NK-92 (cell line): Measurements from ENCODE around the gene RYR2.

Source experiments
- DNase-seq: peaks from one replicate; lab custom pipeline; 2025; ENCODE audit not compliant: unreplicated experiment; lab: John Stamatoyannopoulos, UW

The RYR2 gene

GRCh38 chr1:237041795-237042525 lies at the start of gene RYR2:
Gene RYR2, plus strand, starts transcription at chr1:237042184. Its CDS starts 338 bp downstream, at chr1:237042522.
- DNase-seq: no peak

- DNase-seq: no peak
Measured at GRCh38 chr1:236992449-236992848, 49.5 kb upstream of the RYR2 start.

GRCh38 chr1:236994450-236994849 lies 47.5 kb upstream of the RYR2 start:
- DNase-seq: no peak

DNA sequence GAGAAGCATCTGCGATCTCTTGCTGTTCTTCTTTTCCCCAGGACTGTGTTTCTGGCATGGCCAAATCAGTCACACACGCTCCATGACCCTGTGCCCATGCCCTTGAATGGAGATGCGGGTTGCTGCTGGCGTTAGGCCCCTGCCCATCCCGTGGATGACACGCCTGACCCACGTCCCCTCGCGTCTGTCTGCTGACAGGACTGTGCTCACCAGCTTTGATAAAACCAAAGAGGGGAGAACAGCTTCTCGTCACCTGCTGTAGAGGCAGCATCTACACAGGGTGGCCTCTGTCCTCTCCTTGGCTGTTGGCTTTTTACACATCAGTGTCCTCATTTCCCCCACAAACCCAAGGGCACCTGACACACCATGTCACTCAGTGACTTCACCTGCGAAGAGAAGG lies 44.6 kb upstream of the RYR2 start:
- no peak for DNase-seq

- DNase-seq: no peak
Measured at GRCh38 chr1:236997882-236998281, 44.1 kb upstream of the RYR2 start.

DNA sequence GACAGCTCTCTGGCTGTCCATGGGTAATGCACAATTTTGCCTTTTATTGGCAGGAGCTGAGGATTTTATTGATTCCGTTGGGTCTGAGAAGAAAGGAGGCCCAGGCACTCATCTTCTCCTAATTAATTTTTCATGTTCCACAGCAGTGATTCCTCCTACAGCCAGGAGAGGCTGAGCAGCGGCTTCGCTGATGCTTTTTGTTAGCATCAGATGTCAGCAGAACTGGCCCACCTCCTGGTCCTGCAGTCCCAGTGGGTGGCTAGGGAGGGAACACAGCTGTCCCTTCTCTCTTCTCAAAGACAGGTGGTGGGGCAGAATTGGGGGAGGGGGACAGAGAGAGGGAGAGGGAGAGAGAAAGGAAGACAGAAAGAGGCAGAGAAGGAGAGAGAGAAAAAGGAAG lies 43.4 kb upstream of the RYR2 start:
- DNase-seq: no peak

DNA sequence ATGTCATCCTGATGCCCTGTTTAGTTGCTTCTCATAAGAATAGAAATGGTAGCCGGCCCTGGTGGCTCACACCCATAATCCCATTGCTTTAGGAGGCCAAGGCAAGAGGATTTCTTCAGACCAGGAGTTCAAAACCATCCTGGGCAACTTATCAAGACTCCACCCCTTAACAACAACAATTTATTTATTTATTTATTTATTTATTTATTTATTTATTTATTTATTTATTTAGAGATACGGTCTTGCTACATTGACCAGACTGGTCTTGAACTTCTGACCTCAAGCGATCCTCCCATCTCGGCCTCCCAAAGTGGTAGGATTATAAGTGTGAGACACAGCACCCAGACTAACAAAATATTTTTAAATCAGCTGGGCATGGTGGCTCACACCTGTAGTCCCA lies 41.8 kb upstream of the RYR2 start:
- DNase-seq: no peak

DNA sequence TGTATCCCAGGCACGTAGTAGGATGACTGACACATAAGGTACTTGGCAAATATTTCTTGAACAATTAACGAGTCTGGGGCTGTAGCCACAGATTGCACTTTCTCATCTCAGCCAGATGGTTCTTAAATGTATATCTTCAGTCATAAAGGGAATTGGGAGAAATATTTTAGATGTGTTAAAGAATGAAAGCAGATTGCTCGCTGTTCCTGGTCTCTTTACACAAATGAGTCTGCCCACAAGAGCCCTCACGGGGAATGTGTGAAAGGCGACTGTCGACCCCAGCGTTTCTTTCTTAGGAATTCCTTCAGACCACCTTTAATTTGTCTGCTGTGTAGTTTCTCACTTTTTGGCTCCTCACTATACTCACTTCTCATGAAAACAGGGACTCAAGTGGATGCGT lies 38.5 kb upstream of the RYR2 start:
- DNase-seq: no peak

DNA sequence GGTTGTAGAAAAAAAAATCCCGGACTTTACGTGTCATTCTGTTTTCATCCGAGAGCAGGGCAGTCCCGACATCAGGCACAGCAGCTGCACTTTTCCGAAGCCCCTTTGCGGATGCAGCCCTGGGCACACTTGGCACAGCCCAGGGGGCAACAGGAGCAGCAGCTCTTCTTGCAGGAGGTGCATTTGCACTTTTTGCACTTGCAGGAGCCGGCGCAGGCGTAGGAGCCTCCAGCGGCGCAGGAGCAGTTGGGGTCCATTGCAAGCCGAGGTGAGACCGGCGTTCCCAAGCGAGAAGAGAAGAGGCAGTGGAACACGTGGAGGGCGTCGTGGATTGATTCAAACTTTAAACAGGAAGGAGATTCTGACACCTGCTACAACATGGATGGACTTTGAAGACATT lies 37.9 kb upstream of the RYR2 start, which contains the start of gene MT1HL1:
Gene MT1HL1 (minus strand): TSS at position 326 of the 400 bp plus-strand sequence. CDS start 69 bp downstream, at position 257.
- no peak for DNase-seq

DNA sequence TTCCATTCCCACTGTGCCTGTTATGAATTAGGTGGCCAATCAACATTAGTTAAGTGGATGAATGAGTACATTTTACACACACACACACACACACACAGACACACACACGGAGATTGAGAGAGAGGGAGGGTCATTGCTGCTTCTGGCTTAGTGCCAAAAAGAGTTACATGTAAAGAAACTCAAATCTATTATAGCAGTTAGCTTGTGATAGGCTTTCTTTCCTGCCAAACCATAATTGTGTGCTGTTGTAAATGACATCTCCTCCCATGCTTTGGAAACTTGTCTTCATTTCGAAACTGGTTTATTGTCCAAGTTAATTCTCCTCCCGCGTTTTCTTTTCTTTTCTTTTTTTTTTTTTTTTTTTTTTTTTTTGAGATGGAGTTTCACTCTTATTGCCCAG lies 36.3 kb upstream of the RYR2 start:
- no peak for DNase-seq

- no peak for DNase-seq
Measured at GRCh38 chr1:237007147-237007881, 34.7 kb upstream of the RYR2 start.

- no peak for DNase-seq
Measured at GRCh38 chr1:237009611-237010010, 32.4 kb upstream of the RYR2 start.

GRCh38 chr1:237011432-237011831 lies 30.6 kb upstream of the RYR2 start:
- no peak for DNase-seq

GRCh38 chr1:237012361-237012760 lies 29.6 kb upstream of the RYR2 start:
- no peak for DNase-seq

DNA sequence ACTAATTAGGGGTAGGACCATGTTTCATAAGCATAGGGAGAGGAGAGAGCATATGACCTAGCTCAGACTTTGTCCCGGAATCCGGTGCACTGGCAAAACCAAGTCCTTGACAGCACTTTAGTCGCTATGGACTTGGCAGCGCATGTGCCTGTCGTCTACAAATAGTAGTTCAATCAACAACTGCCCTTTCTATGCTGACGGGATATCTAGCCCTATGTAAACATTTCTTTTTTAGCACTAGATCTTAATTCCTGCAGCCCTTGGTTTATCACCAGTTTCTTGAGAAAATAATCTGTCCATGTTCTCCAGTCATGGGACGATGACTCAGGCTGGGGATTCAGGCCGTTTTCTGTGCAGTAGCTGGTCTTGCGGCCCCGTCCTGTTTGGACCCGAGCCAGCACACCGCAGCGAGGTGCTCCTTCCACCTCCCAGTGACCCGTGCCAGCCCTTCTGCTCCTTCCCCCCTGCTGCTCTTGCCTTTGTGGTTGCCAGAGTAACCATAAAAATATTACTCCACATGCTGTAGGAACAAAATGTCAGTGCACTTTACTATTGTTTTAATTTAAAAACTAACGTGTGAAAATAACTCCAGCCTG lies 29.1 kb upstream of the RYR2 start:
- DNase-seq: no peak

- no peak for DNase-seq
Measured at GRCh38 chr1:237013608-237014007, 28.4 kb upstream of the RYR2 start.

DNA sequence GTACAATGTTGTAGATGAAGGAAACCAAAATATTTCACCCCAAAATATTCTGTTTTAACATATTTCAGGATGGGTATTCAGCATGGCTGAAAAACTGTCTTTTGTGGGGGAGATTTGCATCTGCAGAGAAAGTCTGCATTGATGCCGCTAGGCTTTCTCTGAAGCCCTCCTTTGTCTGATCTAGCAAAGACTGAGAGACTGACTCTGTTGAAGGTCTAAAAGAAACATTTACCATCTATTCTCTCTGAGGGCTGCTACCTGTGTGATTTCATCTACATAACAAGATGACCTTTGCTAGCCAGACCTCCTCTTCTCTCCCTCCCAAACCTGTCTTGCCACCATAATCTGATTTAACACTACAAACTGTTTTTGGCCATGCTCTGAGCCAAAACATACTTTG lies 25.4 kb upstream of the RYR2 start:
- DNase-seq: no peak

GRCh38 chr1:237018896-237019295 lies 23.1 kb upstream of the RYR2 start:
- DNase-seq: no peak

- no peak for DNase-seq
Measured at GRCh38 chr1:237025358-237026074, 16.5 kb upstream of the RYR2 start.

- no peak for DNase-seq
Measured at GRCh38 chr1:237029240-237029639, 12.7 kb upstream of the RYR2 start.

GRCh38 chr1:237029850-237030535 lies 12.0 kb upstream of the RYR2 start:
- DNase-seq: no peak
